ENCODE measurements around the gene ZXDC.

Gene ZXDC

GRCh38 chr3:126488886-126489569 lies 13.3 kb upstream of the ZXDC start:
- no peak for DNase-seq

GRCh38 chr3:126488185-126488584 lies 12.5 kb upstream of the ZXDC start:
- no peak for DNase-seq

DNA sequence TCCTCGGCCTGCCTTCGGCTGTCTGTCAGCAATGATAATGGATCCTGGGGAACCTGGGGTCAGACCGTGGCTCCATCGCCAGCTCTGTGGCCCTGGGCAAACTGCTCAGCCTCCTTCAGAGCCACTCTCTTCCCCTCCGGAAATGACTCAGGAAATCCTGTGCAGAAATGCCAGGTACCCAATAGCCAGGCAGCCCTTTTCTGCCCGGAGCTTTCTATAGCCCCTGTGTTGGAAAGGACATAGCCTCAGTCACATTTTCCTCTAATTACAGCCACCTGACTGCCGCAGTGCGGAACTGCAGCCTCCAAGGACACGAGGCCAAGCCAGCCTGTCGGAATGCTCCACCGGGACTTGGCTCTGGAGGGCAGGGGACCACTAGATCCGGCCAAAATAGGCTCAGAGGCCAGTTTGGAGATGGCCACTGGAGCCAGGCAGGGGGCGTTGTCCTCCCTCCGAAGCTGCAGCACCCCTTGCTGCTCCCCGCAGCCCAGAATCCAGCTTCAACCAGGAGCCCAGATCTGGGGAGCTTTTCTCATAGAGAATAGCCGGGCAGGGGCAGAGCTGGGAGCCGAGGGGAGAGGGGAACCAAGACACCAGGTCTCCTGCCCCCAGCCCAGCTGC lies 11.6 kb upstream of the ZXDC start:
- peak; percentile 54 for DNase-seq

DNA sequence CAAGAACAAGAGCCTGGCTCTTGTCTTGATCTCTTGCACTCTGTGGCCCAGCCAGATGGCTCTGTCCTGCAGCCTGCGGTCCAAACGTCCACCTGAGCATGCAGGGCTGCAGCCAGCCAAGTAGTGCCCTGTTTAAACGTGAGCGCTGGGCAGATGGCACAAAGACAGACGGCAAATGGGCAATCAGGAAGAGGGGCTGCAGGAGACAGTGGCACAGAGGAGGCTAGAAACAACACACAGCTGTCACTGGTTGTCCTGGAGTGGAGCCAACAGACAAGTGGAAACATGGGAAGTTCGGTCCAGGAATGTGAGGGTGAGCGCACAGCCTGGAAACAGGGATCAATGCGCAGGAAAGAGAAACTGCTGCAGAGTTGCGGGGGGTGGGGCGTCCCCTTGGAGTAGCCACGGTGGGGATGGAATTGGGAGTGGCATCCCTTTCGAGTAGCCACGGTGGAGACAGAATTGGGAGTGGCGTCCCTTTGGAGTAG lies 10.7 kb upstream of the ZXDC start:
- no peak for DNase-seq

GRCh38 chr3:126485956-126486355 lies 10.3 kb upstream of the ZXDC start:
- DNase-seq = no peak

- no peak for DNase-seq
Observed at GRCh38 chr3:126485176-126485897, 9.6 kb upstream of the ZXDC start.

DNA sequence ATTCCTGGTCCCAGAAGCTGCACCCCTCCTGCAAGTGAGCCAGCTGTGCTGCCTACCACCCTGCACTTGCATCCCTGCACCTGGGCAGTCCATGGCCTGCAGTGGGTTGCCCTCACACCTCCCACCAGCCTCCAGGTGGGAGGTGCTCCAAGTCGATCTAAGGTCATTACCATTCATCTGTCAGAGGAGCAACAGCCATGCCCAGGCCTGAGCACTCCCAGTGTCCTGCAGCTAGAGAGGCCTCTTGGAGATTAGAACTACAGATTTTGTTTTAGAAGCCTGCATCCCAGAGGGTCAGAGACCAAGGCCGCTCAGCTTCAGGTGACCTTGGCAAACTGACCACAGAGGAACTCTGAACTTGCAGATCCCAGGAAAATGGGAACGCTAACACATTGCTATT lies 9.0 kb upstream of the ZXDC start:
- DNase-seq = no peak

- DNase-seq = no peak
Observed at GRCh38 chr3:126484148-126484547, 8.5 kb upstream of the ZXDC start.

DNA sequence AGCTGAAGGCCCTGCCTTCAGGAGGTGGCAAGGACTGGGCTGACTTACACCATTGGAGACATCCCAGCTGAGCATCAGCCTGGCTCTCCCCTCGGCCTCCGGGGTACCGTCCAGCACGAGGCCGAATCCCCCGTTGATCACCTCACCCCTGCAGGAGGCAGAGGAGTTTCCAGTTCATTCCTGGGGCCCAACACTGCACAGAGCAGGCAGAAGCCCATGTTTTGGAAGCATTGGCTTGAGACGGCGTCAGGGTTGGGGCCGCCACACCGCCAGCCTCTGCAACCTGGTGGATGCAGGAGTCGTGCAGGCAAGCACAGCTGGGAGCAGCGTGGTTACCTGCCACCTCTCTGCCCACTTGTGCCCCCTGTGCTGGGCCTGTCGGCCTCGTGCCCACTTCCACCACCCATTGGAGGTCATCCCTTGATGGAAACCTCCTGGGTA lies 7.7 kb upstream of the ZXDC start:
- no peak for DNase-seq

GRCh38 chr3:126482503-126483255 lies 7.0 kb upstream of the ZXDC start:
- no peak for DNase-seq

GRCh38 chr3:126481808-126482502 lies 6.3 kb upstream of the ZXDC start:
- DNase-seq = no peak

- no peak for DNase-seq
Observed at GRCh38 chr3:126480861-126481260, 5.2 kb upstream of the ZXDC start.

- DNase-seq = no peak
Observed at GRCh38 chr3:126480206-126480605, 4.5 kb upstream of the ZXDC start.

- DNase-seq = no peak
Observed at GRCh38 chr3:126479642-126480041, 4.0 kb upstream of the ZXDC start.

DNA sequence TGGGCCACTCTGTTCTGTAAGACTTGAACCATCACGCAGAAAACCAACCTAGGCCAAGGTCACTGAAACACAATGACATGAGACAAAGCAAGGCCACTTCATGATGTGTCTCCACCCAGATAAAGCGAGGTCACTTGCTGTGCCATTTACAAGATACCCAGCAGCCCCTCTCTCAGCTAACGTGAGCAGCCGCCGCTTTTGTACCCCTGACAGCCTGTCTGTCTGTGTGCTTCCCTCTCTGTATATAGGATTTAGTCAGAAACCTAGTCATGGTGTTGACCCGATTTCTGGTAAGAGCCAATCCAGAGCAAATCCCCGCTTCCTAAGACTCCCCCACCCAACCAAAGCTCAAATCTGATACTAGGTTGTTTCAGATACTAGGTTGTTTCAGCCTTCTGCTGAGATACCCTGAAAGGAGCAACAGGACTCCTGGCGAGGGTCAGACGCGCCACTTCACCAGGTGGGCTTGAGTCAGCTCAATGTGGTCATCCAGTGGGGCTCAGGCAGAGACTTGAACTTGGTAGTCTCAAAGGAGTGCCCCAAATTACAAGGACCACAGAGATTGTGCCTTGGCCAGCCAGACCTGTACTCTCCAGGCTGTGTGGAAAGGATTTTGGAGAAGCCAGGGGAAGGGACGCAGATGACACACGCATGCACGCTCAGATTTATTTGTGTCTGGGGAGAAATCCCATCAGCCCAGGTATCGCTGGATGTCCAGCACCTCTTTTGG lies 3.1 kb upstream of the ZXDC start:
- DNase-seq = no peak

DNA sequence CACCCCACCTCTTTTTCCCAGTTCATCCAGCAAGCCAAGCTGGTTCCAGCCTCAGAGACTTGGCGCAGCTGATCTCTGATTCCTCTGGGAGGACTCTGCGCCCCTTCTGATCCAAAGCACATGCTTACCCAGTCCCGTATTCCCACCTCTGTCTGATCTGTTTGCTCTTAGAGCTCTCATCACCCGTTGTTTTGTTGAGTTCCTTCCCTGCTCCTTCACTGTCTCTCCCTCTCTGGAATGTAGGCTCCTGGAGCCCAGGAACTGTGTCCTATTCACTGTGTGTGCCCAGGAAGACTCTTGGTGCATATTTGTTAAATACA lies 1.3 kb upstream of the ZXDC start:
- DNase-seq = no peak

- DNase-seq = no peak
Observed at GRCh38 chr3:126476166-126477060, 722 bp upstream of the ZXDC start.

GRCh38 chr3:126474498-126475412 lies 936 bp downstream of the ZXDC start:
- peak; percentile 41 for DNase-seq

DNA sequence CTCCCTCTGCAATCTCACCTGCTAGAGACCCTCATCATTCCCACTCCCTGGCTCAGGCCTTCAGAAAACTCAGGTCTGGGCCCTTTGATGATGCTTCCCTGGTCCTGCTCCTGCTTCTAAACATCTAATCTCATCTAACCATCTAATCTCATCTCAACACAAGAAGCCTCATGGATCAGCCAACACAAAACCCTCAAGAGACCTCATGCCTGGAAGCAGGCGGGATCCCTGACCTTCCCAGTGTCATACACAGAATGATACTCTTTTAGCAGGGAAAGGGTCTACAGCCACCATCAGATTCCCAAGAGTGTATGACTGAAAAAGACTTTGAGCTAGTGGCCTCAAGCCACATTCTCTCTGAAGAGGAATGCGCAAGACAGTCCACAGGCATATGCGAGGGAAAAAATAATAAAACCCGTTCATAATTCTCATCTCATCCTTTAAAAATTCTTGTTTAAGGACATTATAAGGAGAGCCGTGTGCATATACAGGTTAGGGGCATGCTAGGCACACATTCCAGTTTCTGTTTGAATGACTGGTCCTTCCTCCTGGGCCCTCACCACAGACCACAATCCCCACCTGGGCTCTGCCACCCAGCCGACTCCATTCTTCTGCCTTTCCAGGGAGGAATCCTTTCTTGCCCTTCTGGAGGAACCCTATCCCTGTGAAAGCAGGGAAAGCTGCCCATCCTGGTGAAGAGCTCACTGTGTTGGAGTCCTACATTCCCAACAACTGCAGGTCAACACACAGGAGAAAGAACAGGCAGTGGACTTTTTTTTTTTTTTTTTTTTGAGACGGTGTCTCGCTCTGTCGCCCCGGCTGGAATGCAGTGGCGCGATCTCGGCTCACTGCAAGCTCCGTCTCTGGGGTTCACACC lies 2.2 kb downstream of the ZXDC start:
- DNase-seq = peak; percentile 46

All from activated CD4-positive, alpha-beta T cell treated with anti-CD3 and anti-CD28 coated beads, Interleukin-10, Interleukin-2, amounts not matched to agents 100 ng/mL and 50 ng/mL, durations not matched to agents 16 hours and 8 hours (primary cell).